HPDE6-E6E7 (cell line): ENCODE measurements around the gene UAP1L1.

Experiments
- DNase-seq: peaks from one replicate; pipeline ENCODE4 v3.0.0; 2011; ENCODE audit warnings: missing footprints; ENCODE audit errors: extremely low spot score

Gene UAP1L1

DNA sequence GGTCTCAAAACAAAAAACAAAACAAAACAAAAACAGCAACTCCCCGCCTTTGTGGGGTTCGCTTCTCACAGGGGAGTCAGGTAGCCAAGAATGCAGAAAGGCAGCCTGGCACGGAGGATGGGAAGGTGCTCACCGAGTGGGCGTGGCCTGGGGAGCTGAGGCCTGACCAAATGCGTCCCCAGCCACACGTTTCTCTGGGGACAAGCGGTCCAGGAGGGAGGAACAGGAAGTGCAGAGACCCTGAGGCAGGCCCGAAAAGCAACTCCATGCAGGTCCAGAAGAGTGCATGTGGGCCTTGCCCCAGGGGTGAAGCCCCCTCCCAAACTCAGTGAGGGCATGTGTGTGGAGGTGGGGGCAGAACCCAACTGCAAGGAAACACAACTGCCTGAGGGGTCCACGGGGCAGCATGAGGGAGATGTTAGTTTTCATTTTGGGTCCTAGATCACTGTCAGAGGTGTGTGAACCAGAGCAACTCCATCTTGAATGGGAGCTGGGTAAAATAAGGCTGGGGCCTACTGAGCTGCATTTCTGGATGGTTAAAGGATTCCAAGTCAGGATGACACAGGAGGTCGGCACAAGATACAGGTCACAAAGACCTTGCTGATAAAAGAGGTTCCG lies 2.6 kb upstream of the UAP1L1 start:
- DNase-seq: no peak

DNA sequence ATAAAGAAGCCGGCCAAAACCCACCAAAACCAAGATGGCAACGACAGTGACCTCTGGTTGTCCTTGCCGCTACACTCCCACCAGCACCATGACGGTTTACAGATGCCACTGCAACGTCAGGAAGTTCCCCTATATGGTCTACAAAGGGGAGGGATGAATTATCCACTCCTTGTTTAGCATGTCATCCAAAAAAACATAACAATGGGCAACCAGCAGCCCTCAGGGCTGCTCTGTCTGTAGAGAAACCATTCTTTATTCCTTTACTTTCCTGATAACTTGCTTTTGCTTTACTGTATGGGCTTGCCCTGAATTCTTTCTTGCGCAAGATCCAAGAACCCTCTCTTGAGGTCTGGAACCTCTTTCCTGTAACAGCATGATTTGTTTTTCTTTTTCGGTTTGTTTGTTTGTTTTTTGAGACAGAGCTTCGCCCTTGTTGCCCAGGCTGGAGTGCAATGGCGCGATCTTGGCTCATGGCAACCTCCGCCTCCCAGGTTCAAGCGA lies 2.0 kb upstream of the UAP1L1 start:
- DNase-seq: no peak

DNA sequence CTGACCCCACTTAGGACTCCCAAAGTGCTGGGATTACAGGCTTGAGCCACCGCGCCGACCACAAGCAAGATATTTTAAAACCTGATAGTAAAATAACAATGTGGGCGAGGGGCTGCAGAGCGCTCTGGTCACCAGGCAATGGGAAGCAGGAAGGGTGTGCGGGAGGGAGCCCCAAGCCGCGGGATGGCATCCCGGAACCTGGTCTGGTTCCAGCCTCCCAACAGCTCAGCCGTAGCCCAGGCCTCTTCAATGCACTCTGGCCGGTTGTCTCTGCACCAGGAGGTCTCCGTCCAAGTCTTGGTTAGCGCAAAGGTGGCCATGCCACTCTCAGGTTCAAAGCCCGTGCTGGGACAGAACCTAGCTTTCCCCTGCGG lies 694 bp upstream of the UAP1L1 start:
- DNase-seq: no peak

DNA sequence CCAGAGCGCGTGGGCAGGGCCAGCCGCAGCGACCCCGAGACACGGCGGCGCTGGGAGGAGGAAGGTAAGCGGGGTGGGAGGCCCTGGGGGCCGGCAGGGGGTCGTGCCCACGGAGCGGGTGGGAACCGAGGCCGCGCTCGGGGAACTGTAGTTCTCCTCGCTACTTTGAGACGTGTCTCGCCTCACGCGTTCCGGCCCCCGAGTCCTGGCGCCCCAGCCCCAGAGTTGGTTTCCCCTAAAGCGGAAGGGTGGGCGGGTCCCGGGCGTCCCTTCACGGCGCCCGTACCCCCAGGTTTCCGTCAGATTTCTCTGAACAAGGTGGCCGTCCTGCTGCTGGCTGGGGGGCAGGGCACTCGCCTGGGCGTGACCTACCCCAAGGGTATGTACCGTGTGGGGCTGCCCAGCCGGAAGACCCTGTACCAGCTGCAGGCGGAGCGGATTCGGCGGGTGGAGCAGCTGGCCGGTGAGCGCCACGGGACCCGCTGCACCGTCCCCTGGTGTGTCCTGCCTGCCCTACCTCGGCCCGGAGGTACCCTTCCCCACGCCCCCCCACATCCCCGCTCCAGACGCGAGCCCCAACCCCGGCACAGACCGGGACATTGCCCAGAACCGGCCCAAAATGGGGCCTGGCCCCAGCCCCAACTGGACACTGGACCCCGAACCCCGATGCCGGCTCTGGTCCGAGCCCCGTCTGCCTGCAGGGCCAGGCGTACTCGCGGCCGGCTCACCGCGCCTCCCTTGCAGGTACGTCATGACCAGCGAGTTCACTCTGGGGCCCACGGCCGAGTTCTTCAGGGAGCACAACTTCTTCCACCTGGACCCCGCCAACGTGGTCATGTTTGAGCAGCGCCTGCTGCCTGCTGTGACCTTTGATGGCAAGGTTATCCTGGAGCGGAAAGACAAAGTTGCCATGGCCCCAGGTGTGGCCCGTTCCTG lies 709 bp downstream of the UAP1L1 start:
- no peak for DNase-seq

DNA sequence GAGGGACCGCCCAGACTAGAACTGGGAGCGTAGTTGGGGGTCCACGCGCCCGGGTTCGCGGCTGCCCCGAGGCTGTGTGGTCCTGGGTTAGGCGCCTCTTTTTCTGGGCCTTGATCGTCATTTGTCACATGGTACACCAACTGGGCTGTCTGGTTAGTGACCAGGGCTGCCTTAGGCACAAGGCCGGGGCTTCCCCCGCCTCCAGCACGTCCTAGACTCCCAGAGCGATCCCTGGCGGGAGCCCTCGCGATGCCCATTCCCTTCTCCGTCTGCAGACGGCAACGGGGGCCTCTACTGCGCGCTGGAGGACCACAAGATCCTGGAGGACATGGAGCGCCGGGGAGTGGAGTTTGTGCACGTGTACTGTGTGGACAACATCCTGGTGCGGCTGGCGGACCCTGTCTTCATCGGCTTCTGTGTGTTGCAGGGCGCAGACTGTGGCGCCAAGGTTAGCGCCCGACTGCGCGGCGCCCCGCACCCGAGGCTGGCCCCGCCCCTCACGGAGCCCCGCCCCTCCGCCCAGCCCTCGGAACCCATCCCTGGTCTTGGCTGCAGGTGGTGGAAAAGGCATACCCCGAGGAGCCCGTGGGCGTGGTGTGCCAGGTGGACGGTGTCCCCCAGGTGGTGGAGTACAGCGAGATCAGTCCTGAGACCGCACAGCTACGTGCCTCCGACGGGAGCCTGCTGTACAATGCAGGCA lies 1.5 kb downstream of the UAP1L1 start:
- DNase-seq: no peak

DNA sequence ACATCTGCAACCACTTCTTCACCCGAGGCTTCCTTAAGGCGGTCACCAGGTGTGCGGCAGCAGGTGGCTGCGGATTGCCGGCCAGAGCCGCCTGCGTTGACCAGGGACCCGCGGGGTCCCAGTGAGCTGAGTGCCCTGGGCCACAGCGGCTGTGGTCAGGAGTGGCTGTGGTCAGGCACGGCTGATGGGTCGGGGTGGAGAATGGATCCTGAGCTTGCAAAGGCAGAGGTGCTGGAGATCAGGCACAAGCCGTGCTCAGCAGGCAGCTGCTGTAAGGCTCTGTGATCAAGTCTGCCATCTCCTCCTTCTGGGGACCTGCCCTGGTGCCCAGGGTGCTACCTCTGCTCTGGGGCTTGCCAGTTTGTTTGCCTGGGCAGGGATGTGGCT lies 2.1 kb downstream of the UAP1L1 start:
- no peak for DNase-seq

DNA sequence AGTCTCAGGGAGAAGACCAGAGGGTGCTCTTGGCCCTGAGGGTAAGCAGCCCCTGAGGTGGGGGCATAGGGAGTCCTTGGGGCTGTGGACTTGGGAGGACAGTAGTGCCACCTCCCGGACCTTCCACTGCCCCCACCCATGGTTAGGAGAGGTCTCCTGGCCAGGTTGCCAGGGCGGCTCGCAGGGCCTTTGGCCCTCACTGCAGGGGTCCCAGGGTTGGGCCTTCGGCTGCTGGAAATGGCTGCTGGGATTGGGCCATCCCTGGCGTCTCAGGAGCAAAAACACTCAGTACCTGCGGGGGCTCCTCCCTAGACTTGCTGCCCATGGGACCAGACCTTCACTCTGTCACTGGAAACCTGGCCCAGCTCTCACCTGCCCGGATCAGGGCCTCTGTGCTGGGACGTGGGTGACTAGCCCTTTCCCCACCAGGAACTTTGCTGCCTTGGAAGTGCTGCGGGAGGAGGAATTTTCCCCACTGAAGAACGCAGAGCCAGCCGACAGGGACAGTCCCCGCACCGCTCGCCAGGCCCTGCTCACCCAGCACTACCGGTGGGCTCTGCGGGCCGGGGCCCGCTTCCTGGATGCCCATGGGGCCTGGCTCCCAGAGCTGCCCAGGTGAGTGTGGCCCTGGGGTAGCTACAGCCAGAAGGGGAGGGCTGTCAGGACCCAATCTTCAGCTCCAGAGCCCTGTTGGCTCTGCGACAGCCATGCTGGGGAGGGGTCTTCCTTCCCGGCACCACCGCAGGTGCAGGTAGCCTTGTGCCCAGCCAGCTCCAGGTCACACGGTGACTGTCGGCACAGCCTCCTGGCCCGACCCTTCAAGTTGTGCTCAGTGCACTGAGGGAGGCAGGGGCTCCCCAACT lies 3.2 kb downstream of the UAP1L1 start:
- no peak for DNase-seq

DNA sequence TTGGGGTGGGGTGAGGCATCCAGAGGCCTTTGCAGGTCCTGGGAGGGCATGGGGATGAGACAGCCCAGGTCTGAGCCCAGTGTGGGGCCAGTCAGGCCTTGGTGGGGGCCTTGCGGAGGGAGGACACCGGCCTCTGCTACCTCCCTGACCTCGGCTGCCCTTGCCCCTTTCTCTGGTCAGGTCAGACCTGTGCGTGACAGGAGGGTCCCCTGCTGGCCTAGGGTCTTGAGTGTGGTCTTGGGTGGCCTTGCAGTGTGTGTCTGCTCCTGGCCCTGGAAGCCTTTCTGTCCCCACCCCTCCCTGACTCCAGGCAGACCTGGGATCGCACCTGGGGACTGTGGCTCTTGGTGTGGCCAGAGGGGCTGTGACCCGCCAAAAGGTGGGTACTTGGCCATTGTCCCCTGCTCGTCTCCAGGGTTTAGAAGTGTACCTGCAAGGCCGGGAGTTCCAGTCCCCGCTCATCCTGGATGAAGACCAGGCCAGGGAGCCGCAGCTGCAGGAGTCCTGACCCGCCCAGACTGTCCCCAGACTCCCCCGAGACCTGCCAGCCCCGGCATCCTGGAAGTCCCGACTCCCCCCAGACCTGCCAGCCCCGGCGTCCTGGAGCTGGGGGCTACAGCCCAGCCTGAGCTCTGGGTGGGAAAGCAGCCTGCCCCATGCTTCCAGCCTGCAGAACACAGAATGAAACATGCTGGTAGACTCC lies 5.1 kb downstream of the UAP1L1 start:
- no peak for DNase-seq

DNA sequence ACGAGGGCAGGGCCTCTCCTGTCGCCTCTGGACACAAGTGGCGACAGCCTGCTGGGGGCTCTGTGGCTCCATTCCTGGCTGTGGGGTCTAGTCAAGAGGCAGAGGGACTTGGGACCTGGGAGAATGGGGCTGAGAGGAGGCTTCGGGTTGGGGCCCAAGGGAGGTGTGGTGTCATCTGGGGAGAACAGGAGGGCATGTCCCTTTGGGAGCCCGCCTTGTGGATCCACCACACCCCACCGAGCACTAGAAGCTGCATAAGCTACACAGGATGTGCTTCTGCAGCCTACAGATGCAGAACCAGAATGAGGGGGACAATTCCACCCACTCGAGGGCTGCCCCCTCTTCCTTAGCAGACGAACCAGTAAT lies 5.6 kb downstream of the UAP1L1 start:
- DNase-seq: no peak

DNA sequence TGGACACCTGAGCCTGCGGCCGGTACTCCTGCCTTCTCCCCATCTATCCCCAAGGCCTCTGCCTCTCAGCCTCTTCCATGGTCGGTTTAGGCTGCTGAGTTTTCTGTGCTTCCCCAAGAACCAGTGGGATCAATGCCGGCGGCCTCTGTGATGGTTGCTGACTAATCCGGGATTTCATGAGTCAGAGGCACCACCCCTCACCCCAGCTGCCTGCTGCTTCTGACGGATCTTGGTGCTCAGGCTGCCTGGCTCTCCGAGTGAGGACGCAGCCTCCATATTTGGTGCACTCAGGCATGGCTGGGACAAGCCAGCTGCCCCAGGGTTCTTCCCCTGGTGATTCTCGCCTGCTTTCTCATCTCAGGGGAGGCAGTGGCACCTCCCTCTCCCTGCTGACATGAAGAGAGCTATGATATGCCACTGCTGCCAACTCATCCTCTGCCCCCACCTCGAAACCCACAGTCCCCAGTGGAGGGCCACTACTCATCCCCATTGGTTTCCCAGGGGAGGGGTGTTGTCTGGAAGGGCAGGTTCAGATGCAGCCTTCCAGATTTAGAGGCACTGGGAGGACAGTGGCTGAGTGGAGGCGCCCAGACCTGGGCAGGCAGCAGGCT lies 6.2 kb downstream of the UAP1L1 start:
- DNase-seq: peak; percentile 90

DNA sequence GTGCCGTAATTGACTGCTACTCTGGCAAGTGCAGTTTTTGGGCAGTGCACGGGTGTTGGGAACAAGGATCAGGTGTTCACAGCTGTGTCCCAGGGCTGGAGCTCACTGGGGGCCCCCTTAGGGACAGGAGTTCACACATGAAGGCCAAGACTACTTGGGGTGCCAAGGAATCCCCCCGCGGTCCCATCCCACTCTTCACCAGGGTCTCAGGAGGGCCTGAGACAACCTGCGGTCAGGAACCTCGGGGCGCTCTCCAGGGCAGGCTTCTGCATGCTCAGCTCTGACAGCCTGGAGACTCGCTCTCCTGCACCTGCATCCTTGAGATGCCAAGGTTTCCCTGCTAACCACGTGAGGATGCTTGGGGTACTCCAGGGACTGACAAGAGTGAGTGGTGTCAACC lies 7.2 kb downstream of the UAP1L1 start:
- DNase-seq: no peak

DNA sequence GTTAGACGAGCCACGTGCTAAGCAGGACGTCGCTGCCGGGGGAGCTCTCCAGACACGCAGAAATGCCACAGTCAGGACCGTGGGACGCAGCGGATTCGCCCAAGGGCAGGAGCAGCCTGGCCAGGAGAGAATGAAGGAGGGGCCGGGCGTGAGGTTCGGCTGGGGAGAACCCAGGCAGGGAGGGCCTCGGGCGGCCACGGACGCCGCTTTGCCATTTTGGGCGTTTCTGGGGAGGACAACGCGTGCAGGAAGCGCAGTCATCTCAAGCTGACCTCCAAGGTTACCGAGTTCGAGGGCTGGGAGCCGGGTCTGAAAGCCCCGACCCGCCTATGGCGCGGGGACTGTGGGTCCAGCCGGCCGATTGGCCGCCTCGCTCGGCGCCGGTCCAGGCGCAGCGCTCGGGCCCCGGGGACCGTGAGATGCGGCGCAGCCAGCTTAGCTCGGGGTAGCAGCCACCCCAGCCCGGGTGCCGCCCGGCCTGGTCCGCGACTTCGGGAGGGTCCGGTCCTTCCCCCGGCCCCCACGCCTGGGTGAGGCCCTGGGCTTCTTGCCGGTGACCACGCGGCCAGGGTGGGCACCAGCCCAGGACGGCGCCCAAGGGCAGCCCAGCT lies 8.7 kb downstream of the UAP1L1 start:
- no peak for DNase-seq

DNA sequence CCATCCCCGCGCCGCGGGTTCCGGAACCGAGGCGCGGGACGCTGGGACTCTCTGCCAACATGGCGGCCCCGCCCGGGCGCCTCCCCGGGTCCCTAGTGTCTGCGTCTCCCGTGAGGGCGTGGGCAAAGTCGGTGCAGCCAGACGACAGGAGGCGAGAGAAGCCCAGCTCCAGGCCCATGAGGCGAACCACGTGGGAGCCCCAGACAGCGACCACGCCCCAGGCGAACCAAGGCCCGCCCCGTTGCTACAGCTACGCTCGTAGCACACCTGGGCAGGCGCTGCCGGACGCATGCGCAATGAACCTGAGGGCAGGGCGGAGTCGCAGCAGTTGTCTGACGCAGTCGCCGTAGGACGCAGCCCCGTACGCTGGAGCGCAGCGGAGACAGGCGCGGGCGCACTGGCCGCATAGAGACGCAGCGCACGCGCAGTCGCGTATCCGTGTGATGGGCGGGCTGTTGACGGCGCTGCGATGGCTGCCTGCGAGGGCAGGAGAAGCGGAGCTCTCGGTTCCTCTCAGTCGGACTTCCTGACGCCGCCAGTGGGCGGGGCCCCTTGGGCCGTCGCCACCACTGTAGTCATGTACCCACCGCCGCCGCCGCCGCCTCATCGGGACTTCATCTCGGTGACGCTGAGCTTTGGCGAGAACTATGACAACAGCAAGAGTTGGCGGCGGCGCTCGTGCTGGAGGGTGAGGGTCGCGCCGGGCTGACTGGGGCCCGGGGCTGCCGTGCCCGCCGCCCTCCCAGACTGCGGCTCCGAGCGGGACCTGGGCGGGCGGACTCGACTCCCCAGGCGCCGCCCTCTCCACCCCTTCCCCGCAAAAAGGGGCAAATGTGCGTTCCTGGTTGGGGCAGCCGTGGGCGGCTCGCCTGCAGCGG lies 9.5 kb downstream of the UAP1L1 start, which contains the start of gene MAN1B1:
TSS of gene MAN1B1 (plus strand) at position 455 of the 878 bp plus-strand sequence. CDS start at position 470, 15 bp downstream.
- peak; percentile 95 for DNase-seq

DNA sequence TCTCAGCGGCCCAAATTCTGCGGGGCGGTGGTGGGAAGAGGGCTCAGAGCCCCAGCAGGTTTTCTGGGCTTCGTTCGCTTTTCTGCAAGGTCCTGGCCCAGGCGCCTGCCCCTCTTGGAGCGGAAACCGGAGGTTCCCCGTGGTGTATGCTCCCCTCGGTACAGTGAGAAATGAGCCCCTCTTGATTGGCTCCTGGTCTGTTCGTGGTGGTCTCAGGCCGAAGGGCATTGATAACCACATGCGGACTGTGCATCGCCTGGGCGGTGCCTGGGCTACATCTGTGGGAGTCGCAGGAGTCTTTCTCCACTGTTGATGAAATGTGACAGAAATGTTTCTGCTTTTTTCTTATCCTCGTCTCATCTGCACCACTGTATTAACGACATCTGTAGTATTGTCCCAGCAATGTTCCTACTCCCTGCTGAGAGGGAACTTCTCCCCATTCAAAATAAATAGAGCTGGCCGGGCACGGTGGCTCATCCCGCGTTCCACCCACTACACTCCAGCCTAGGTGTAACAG lies 10.2 kb downstream of the UAP1L1 start:
- no peak for DNase-seq

DNA sequence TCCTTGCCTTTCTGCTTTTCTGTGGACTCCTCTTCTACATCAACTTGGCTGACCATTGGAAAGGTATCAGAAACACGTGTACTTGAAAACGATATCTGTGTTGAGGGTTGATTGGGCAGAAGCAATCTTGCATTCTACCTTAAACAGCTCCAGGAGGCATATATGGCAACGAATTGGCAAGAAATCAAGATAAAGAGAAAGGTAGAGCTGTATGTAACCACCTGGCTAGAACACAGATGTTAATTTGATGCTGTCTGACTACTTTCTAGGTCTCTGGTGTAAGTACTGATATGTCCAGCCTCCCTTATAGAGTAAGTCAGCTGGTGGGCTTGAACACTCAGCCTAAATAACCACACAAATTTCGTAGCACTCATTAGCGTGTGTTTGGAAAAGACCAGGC lies 10.8 kb downstream of the UAP1L1 start:
- DNase-seq: no peak

DNA sequence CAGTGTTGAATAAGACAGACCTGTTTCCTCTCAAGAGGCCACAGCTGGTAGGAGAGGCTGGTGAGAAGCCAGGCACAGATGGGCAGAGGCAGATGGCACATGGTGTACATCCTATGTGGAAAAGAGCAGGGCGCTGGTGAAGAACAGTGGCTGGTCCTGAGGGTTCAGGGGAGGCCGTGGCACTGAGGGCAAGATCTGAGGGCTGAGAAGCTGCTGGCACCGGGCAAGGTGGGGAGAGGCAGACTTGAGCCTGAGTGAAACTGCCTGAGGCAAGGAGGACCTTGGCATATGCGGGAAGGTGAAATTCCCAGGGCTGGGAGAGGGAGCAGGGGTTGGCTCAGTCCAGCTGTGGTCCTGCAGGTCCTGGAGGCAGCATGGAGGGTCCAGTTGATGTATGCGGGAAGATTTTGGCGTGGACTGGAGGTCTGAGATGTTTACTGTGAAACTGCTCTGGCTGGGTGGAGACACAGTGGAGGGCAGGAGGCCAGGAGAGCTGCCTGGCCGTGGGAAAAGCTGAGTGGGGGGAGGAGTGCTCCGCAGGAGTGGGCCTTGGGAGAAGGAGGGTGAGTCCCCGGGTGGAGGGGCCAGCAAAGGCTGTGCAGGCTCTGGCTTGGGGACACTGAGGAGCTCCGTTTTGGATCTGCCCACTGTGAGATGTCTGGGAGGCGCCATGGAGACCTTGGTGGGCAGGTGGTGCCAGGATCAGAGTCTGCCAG lies 12.1 kb downstream of the UAP1L1 start:
- DNase-seq: no peak

DNA sequence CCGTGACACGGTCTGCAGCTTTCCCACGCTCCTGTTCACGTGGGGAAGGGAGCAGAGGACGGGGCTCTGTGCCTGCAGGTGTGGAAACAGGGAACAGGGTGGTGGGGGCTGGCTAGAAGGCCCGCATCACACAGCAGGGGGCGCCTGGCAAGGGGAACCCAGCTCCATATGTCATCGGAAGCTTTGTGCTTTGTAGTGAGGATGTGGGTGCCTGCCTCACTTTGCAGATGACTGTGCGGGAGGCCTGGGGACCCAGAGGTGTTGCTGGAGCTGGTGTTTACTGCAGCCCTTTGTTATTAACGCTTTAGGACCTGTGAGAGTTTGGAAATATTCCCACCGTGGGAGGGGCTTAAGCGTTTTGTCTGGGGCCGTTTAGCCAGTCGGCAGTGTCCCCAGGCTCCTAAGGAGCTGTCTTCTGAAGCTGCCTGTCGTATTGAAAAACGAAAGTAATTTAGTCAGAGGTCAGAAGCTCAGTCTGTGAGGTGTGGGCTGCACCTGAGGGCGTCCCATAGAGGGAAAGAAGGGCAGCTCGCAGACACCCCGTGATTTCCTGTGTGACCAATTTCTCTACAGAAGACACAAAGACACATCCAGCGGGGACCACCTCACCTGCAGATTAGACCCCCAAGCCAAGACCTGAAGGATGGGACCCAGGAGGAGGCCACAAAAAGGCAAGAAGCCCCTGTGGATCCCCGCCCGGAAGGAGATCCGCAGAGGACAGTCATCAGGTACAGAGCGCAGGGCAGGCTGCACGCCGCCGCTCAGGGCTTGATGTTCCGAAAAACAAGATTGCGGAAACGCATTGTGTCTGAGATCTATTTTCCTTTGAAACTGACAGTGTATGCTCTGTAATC lies 18.6 kb downstream of the UAP1L1 start:
- DNase-seq: no peak
